Choroid plexus epithelial cell (primary cell): ENCODE data around the gene MAP7.

Experiments
- DNase-seq: peaks from one replicate; pipeline ENCODE4 v3.0.0-alpha.2; 2010; ENCODE audit warnings: low read depth
- H3K4me3 ChIP-seq: 2 replicates; pipeline ENCODE4 v1.5.1; 2011; ENCODE audit warnings: low read depth, mild to moderate bottlenecking, control low read depth, low read length, moderate library complexity
- CTCF ChIP-seq: conservative IDR thresholded peaks from 2 replicates; pipeline ENCODE4 v1.5.1; 2011; ENCODE audit warnings: low read depth, mild to moderate bottlenecking, control low read depth, inconsistent platforms, low read length, moderate library complexity

The MAP7 gene

GRCh38 chr6:136564180-136564579, 14.0 kb upstream of the MAP7 start:
- no peak for DNase-seq
- no peak for TF ChIP-seq CTCF
- no peak overlapping the region for H3K4me3 ChIP-seq

- DNase-seq = no peak
- no peak for TF ChIP-seq CTCF
Observed at GRCh38 chr6:136563386-136564152, 13.3 kb upstream of the MAP7 start.

GRCh38 chr6:136562211-136562610, 12.0 kb upstream of the MAP7 start:
- TF ChIP-seq CTCF = no peak
- DNase-seq = no peak
- H3K4me3 ChIP-seq = no peak overlapping the region

More at GRCh38 chr6:136563386-136564152, 13.3 kb upstream of the MAP7 start:
- no peak overlapping the region for H3K4me3 ChIP-seq

GRCh38 chr6:136553166-136553787, 3.1 kb upstream of the MAP7 start:
- TF ChIP-seq CTCF = no peak
- no peak overlapping the region for H3K4me3 ChIP-seq
- no peak for DNase-seq

- no peak for TF ChIP-seq CTCF
- no peak for DNase-seq
Observed at GRCh38 chr6:136552054-136552453, 1.8 kb upstream of the MAP7 start.

GRCh38 chr6:136551103-136551502, 881 bp upstream of the MAP7 start:
- DNase-seq = no peak
- H3K4me3 ChIP-seq = peak overlapping the region; percentile 63
- TF ChIP-seq CTCF = no peak

More at GRCh38 chr6:136552054-136552453, 1.8 kb upstream of the MAP7 start:
- H3K4me3 ChIP-seq = no peak overlapping the region

- DNase-seq = no peak
- TF ChIP-seq CTCF = no peak
Observed at GRCh38 chr6:136550045-136550329, 235 bp downstream of the MAP7 start.

More at GRCh38 chr6:136550045-136550329, 235 bp downstream of the MAP7 start:
- H3K4me3 ChIP-seq = peak overlapping the region; percentile 63
